Glutamatergic neuron (in vitro differentiated cells): ENCODE results near the gene SRPK2. TPM values are rescaled to one million over a fixed set of nuclear protein-coding genes. Genes with fewer than 3 reads are reported as not detected.
"Not testable (repeated sequence)": the region's sequence is repeated elsewhere in the genome, so short reads cannot be mapped to it uniquely, and the experiment has no call there.

Experiments
- DNase-seq: peaks from one replicate; pipeline ENCODE4 v3.0.0; 2022
- H3K27ac Mint-ChIP-seq: one replicate; pipeline ENCODE4 v1.8.0; 2020; ENCODE audit warnings: mild to moderate bottlenecking, mixed read lengths, inconsistent platforms; ENCODE audit not compliant: unreplicated experiment
- H3K27me3 Mint-ChIP-seq: one replicate; pipeline ENCODE4 v1.8.0; 2020; ENCODE audit warnings: mild to moderate bottlenecking, moderate library complexity, mixed read lengths, inconsistent platforms; ENCODE audit not compliant: unreplicated experiment
- H3K36me3 Mint-ChIP-seq: one replicate; pipeline ENCODE4 v1.8.0; 2020; ENCODE audit warnings: mild to moderate bottlenecking, mixed read lengths, inconsistent platforms; ENCODE audit not compliant: unreplicated experiment
- H3K4me1 Mint-ChIP-seq: one replicate; pipeline ENCODE4 v1.8.0; 2020; ENCODE audit warnings: mild to moderate bottlenecking, low read depth, mixed read lengths, inconsistent platforms; ENCODE audit not compliant: unreplicated experiment
- H3K4me3 Mint-ChIP-seq: one replicate; pipeline ENCODE4 v1.8.0; 2020; ENCODE audit warnings: mild to moderate bottlenecking, mixed read lengths, inconsistent platforms; ENCODE audit not compliant: unreplicated experiment
- H3K9me3 Mint-ChIP-seq: one replicate; pipeline ENCODE4 v1.8.0; 2020; ENCODE audit warnings: mild to moderate bottlenecking, moderate library complexity, mixed read lengths, inconsistent platforms; ENCODE audit not compliant: unreplicated experiment
- CTCF ChIP-seq: fragments of 200-600 bp; sonication (generic); IDR thresholded peaks from one replicate; pipeline ENCODE4 v1.5.0; 2021; ENCODE audit not compliant: partially characterized antibody, unreplicated experiment
- total RNA-seq: library from RNA; stranded (reverse); fragmentation: NEBNext Ultra II Directional; extraction: Animal tissue kit (Norgen Biotek cat#: 25700); gene quantifications from one replicate; pipeline ENCODE4 v1.2.1, GENCODE V29; 2021; ENCODE audit not compliant: unreplicated experiment

SRPK2 gene
- total RNA-seq, 1 donor from 2014 or later, result 131 TPM

- peaks cover 2% of the 10 kb centered on the region for H3K9me3 Mint-ChIP-seq
- H3K4me3 Mint-ChIP-seq, result no peak overlapping the region
- peaks cover 2% of the 10 kb centered on the region for H3K27me3 Mint-ChIP-seq
- H3K36me3 Mint-ChIP-seq, result no peaks in the 10 kb centered on the region
- no peak for TF ChIP-seq CTCF
- H3K4me1 Mint-ChIP-seq, result peaks cover 18% of the 10 kb centered on the region
- no peak overlapping the region for H3K27ac Mint-ChIP-seq
- DNase-seq, result no peak
Measured at GRCh38 chr7:105202616-105203015, 186.1 kb downstream of the SRPK2 start.

GRCh38 chr7:105199386-105199785 is 189.3 kb downstream of the SRPK2 start:
- H3K4me3 Mint-ChIP-seq, result no peak overlapping the region
- no peaks in the 10 kb centered on the region for H3K9me3 Mint-ChIP-seq
- no peak for TF ChIP-seq CTCF
- H3K4me1 Mint-ChIP-seq, result peaks cover 16% of the 10 kb centered on the region
- peak overlapping the region; percentile 15 for H3K27ac Mint-ChIP-seq
- H3K27me3 Mint-ChIP-seq, result peaks cover 2% of the 10 kb centered on the region
- DNase-seq, result no peak
- no peaks in the 10 kb centered on the region for H3K36me3 Mint-ChIP-seq

GRCh38 chr7:105198223-105198622 is 190.5 kb downstream of the SRPK2 start:
- DNase-seq, result no peak
- Mint-ChIP-seq H3K4me3 (peak overlapping the region; percentile 23), H3K4me1 (peaks cover 21% of the 10 kb centered on the region), H3K36me3 (no peaks in the 10 kb centered on the region), H3K9me3 (no peaks in the 10 kb centered on the region), H3K27ac (no peak overlapping the region), H3K27me3 (peaks cover 2% of the 10 kb centered on the region)
- TF ChIP-seq CTCF, result no peak

GRCh38 chr7:105196473-105196872 is 192.2 kb downstream of the SRPK2 start:
- Mint-ChIP-seq H3K36me3 (no peaks in the 10 kb centered on the region), H3K4me1 (peaks cover 21% of the 10 kb centered on the region), H3K27me3 (no peaks in the 10 kb centered on the region), H3K9me3 (no peaks in the 10 kb centered on the region), H3K27ac (no peak overlapping the region), H3K4me3 (no peak overlapping the region)
- DNase-seq, result no peak
- TF ChIP-seq CTCF, result no peak

- DNase-seq, result no peak
- Mint-ChIP-seq H3K9me3 (no peaks in the 10 kb centered on the region), H3K27ac (no peak overlapping the region), H3K36me3 (no peaks in the 10 kb centered on the region), H3K4me1 (peaks cover 21% of the 10 kb centered on the region), H3K27me3 (no peaks in the 10 kb centered on the region), H3K4me3 (no peak overlapping the region)
- no peak for TF ChIP-seq CTCF
Measured at GRCh38 chr7:105195891-105196290, 192.8 kb downstream of the SRPK2 start.

GRCh38 chr7:105194959-105195358 is 193.8 kb downstream of the SRPK2 start:
- not testable (repeated sequence) for H3K27ac Mint-ChIP-seq, H3K27me3 Mint-ChIP-seq, H3K9me3 Mint-ChIP-seq, H3K36me3 Mint-ChIP-seq, DNase-seq, H3K4me3 Mint-ChIP-seq
- H3K4me1 Mint-ChIP-seq, result peaks cover 21% of the 10 kb centered on the region
